UCSD-AML1 (cell line): ENCODE results near the gene MYADML2.

Experiments used
- DNase-seq: peaks from one replicate; lab custom pipeline; 2025; ENCODE audit not compliant: unreplicated experiment; lab: John Stamatoyannopoulos, UW

MYADML2 gene

DNA sequence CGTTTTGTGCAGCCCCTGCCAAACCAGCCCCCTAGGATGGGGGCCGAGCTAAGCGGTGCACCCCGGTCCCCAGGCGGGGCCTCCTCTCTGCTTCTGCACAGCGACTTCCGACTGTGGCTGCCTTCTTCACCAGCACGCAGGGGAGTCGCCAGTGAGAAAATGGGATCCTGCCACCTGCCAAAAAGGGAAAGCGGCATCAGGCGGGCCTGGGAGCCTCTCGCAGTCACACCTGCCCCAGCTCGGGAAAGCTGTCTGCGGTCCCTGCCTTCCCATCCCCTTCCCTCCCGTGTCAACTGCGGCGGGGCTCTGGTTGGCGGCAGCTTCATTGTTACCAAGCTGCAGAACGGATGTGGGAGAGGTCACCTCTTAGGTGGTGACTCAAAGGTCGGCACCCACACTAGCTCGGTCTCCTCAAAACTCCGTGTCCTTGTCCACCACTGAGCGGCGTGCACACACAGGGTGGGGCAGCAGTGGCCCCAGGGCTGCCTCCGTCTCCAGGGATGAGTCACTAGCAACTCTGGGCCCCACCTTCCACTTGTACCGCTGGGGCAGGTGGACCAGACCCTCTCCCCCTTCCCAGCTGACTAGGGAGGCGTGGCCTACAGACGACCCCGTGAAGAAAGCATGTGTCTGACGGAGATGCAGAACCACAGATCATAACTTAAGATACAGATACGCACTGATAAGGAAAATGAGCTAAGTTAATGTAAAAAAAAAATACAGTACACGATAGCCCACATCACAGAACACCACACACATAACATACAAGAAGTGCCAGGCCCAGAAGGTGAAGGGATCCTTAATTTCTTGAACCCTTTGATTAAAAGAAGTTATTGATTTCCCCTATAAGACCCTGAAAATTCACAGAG, 34.4 kb downstream of the MYADML2 start:
- DNase-seq: no peak

DNA sequence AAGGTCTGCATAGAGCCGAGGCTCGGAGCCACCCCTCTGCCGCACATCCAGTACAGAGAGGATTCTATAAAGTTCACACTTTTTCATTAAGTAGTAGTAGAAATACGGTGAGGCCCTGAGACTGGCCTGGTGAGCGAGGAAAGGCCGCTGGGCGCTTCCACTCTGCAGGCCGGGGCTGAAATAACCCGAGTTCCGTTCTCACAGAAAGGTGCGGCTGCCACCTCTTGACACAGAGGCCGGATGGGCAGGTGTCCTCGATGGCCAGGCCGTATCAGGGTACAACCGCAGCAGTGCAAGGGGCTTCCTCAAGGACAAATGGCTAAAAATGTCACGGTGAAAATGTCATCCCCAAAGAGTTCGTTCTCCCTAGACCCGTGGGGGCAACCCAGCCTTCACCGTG, 35.1 kb downstream of the MYADML2 start:
- no peak for DNase-seq

DNA sequence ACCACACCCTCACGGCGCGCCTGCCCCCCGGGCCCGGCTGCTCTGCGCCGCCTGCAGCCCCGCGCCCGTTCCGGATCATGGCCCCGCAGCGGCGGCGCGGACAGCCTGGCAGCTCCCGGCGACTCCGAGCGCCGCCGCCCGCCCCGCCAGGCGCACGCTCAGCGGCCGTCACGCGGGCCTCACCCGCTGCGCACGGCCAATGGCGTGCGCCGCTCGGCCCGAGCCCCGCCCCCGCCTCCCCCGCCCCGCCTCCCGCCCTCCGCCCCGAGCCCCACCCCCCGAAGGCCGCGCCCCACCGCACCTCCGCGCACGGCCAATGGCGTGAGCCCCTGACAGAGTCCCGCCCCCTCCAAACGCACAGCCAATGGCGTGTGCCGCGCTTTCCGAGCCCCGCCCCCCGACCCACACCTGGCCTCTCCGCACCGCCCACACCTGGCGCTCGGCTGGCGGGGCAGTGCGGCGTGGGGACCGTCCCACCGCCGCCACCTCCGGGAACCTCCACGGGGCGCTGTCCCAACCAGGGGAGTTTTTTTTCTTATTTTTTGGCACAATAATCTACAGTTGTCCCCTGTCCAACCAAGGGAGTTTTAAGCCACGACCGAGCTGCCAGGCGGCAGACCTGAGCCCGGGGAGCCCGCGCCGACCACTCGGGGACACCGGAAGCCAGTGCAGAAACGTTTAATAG, 35.6 kb downstream of the MYADML2 start, which contains the start of gene PCYT2:
Gene PCYT2 (minus strand): TSS at position 123 of the 685 bp plus-strand sequence. CDS start 44 bp downstream, at position 79.
- DNase-seq: peak; percentile 85

DNA sequence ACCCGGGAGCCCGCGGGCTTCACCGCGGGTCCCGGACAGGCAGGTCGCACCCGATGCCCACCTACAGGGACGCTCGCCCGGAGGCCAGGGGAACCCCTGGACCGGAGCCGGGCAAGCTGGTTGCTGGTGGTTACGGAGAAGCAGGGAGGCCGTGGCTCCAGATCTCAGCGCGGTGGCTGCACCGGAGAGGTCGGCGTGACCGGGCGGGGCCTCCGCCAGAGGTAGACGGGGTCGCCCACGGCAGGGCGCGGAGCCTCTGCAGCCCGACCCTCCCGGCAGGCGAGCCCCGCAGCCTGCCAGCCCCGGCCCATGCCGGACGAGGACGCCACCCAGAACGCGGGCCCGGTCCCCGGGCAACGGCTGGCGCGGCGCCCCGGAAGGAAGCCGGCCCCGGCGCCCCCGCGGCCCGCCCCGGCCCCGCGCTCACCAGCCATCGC, 36.2 kb downstream of the MYADML2 start:
- DNase-seq: no peak

DNA sequence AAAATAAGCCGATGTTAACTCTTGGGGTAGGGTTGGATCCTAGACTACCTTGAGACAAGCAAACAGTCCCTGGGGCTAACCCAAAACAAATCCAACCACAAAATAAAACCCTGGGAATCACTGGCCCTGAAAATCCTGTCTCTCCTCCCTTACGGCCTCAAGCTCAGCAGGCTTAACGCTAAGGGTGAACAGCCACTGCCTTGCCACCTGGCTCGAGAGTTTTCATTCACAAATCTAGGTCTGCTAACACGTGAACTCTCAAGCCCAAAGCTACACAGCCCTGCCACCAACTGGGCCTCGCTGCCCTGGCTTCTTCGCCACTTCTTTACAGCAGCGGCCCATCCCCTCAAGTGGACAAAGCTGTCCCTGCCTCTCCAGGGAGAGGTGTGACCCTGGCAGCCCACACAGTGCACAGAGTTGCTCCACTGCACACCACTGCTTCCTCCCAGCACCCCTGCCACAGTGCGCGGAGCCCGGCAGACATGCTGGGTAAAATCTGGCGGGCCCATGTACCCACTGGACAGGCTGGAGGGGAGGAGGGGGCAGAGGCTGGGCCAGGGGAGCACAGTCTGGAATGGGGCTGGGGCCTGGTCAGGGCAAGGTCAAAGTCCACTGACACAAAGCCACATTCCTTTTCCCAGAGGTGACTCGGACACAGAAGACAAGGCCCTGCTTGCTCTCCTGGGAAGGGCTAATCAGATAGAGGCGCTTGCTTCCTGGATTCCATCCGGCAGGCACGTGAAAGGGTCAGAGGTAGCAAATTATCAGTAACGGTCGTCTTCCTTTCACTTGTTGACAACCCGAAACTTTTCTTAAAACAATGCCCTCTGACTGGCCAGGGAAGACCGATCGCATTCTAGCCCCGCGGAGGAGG, 36.8 kb downstream of the MYADML2 start:
- no peak for DNase-seq

DNA sequence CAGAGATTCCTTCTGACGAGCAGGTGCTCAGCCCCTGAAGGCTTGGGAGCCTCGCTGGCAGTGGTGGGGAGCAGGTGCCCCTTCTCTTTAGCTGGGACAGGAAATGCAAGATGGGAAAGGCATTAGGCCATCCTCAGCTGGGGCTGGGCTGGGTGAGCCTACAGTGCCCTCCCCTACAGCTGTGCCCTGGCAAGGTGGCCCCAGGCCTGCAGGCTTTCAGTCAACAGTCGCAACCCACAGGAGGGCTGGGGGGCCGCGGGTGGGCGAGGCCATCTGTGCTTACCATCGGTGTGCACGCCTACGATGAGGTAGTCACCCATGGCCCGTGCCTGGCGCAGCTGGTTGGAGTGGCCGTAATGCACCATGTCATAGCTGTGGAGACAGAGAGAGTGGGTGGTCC, 37.8 kb downstream of the MYADML2 start:
- DNase-seq: no peak

DNA sequence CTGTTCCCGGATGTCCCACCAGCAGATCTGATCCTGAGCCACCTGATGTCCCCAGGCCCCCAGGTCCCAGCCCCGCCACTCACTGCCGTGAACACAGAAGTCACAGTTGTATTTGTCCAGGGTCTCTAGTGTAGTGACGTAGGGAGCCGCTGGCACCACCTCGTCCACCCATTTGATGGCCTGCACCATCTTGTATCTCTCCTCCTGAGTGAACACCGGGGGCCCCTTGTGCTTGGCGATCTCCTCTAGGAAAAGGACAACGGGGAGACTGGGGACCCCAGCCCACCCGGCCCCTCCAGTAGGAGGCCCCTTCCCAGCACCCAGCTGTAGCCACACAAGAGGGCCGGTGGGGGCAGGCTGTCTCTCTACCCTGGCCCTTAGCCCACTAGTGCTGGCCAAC, 38.2 kb downstream of the MYADML2 start:
- DNase-seq: no peak

DNA sequence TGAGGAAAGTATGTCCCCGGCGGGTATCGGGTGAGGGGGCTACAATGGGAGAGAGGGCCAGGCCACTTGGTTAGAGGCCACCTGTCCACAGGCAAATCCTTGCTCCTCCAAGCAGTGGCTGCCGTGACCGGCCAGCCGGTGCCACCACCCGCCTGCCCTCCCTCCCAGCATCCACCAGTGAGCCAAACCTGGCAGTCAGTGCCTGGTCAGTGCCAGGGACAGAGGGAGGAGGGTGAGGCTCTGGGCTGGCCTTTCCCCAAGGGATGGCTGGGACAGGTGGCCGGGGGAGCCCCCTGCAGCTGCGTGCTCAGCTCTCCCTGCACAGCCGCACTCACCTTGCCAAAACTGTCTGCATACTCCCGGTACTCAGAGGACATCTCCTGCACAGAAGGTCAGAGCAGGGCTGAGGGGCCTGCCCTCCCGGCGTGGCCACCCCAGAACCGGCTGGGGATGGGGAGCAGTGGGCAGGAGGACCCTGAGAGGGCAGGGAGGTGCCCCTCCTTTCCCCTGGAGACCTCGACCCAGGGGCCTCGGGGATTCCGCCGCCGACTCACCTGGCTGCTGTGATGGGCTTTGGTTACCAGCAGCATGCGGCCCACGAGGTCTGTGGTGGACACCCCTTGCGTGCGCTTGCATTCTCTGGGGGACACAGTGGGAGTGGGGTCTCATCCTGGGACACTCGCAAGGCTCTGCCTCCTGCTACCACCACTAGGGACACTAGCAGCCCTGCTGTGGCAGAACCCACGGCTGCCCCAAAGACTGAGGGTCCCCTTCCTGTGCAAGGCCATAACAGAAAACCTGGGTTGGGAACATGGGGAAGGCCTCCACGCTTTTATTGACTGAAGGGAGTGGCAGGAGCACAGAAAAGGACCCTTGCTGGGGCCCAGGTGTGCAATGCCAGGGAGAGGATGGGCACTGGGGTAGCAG, 39.6 kb downstream of the MYADML2 start:
- DNase-seq: no peak

DNA sequence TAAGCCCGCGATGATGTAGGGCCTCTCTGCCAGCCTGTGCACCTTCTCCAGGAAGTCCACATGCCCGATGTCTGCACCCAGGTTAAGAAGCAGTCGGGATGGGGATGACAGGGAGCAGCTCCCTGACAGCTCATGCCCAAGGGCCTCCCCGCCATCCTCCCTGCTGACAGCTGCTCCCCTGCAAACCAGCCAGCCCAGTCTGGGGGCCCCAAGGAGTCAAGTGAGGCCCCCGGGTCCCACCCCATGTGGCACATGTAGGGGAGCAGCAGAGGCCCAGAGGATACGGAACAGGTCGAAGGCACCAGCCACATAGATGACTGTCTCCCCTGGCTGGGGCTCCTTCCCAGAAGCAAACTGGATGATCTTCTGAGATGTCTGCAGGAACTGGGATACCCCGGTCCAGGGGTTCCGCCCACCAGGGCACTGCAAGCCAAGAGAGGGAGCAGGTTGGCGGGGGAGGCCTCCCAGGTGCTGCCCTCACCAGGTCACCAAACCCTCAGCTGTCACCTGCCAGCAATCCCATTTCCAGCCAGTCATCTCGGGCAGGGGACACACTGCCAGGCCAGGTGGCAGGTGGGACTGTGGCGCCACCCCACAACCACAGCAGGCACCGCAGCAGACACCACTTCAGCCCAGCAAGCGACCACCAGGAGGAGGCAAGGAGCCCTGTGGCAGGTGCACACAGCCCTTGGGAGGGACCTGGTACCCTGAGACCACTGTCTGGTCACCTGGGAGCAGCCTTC, 40.4 kb downstream of the MYADML2 start:
- no peak for DNase-seq

DNA sequence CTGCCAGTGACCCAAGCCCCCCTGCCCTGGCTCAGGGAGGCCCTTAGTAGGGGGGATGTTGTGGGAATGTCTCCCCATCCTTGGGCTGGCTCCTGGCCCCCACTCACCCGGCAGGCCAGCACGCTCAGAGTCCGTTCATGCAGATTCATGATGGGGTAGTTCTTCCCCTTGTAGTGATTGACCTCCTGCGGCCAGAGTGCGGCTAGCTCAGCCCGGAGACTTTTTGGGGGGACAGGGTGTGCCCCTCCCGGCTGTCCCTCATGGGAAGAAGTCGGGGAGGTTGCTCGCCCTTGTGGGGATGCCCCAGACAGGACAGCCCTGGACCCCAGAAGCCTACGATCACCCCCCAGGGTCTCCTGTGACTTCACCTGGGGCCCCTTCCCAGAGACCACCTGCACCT, 41.0 kb downstream of the MYADML2 start:
- DNase-seq: no peak

DNA sequence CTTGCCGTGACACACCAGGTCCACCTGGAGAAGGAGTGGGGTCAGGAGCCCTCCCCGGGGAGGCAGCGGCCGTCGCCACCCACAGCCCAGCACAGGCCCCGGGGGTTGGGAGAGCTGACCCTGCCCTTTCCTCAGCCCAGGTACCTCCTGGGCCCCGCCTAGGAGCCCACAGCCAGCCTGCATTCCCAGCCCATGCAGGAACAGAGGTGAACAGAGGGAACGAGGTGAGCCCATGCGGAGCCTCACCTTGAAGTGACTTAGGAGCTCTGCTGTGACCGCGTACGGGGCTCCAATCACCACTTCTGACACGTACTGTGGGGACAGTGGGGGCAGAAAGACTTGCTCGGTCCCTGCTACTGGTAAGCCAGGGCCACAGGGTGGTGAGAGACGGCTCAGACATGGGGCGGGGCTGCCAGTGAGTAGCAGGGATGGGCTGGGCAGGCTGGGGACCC, 41.6 kb downstream of the MYADML2 start:
- no peak for DNase-seq

DNA sequence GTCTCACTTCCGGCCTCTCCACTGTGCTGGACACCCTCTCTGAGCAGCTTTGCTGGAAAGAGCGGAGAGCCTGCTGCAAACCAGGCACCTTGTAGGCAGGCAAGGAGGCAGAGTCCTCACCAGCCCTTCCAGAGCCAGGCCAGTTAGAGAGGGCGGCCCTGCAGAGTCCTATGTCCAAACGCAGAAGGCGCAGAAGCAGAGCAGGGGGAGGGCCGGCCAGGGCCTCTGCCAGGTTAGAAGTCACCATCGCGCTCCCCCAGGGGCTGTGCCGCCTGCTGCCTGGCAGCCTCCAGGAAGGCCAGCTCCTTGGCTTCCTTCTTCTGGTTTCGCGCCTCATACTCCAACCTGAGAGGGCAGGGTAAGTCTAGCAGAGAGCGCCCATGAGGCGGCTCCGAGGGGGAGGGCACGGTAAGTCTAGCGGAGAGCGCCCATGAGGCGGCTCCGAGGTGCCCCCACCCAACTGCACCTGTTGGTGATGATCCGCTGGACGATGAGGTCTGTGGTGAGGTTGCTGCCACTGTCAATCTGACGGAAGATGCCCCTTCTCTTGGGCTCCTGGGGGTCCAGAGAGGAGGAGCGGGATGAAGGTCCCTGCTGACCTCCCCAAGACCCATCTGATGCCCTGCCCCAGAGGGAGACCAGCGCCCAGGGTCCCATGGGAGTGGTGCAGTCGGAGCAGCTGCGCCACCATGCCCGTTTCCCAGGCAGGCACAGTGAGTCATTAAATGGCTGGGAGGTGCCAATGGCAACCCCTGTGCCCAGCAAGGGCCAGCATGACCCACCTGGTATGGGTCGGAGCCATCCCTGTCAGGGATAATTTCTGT, 42.2 kb downstream of the MYADML2 start:
- no peak for DNase-seq

DNA sequence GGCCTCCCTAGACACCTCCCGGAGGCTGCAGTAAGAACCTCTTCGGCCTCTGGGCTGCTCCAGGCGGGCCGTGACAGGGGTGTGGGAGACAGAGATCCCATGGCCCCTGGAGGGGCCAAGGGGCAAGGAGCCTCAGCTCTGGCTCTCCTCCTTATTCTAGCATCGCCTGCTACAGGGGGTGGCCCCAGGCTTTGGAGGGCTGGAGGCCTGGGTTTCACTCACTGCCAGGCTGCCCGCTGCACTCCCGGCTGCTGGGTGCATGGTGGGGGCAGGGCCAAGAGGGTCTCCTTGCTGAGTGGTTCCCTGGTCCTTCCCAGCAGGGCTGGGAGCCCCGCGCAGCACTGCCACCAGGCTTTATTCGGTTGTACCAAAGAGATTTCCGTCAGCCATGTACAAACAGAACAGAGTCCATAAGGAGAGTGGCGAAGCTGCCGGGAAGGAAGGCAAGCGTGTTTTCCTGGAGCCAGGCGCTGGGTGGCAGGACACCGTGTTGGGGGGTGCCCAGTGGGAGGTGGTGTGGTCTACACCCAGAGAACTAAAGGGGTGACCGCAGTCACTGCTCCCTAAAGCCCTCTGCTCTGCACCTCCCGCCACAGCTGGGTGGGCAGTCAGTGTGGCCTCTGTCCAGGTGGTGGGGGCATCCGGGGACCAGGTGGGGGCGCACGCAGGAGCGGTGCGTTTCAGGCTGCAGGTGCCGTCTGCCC, 43.0 kb downstream of the MYADML2 start:
- DNase-seq: no peak

DNA sequence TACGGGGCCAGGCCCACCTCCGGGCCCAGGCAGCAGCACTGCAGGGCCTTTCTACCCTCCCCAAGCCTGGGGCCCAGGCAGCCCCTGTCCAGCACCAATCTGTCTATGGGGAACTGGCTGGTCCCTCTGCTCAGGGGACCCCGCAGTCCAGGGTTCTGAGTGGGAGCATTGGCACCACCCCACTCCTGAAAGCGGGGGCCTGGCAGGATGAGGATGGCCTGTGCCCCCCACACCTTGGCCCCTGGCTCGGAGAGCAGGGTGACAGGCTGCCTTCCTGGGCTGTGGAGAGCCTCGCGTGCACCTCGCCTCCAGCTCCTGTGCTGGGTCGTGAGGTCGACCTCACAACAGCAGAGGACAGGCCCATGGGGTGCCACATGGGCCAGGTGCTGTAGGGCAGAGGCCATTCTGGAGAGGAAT, 43.6 kb downstream of the MYADML2 start:
- DNase-seq: no peak

DNA sequence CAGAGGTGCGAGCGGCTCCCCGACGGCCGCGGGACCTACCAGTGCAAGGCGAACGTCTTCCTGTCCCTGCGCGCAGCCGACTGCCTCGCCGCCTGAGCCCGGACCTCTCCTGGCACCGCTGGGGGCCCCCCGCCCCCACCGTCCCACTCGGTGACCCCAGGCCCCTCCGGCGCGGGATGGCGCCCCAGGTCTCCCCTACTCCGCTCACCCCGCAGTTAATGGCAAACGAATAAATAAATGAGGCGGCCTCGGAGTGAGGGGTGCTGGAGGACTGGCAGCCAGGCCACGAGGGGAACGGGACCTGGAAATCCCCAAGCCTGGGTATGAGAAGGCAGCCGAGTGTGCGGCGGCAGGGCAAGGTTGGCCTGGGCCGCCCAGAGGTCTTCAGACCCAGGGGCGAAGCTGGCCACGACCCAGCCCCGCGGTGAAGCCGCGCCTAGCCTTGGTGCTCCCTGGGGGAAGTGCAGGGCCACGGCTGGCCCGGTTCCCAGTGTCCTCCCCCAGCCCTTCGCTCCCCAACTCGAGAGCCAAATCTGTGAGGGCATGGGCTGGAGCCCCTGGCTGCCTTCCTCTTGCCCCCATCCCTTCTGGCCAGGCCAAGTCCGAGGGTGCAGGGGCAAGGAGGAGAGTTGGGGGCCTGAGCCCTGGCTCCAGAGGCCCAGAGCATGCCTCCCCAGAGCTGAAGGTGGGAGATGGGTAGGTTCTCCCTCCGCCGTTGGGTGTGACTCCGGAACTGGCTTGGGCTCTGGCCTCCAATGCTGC, 44.2 kb downstream of the MYADML2 start:
- DNase-seq: no peak

DNA sequence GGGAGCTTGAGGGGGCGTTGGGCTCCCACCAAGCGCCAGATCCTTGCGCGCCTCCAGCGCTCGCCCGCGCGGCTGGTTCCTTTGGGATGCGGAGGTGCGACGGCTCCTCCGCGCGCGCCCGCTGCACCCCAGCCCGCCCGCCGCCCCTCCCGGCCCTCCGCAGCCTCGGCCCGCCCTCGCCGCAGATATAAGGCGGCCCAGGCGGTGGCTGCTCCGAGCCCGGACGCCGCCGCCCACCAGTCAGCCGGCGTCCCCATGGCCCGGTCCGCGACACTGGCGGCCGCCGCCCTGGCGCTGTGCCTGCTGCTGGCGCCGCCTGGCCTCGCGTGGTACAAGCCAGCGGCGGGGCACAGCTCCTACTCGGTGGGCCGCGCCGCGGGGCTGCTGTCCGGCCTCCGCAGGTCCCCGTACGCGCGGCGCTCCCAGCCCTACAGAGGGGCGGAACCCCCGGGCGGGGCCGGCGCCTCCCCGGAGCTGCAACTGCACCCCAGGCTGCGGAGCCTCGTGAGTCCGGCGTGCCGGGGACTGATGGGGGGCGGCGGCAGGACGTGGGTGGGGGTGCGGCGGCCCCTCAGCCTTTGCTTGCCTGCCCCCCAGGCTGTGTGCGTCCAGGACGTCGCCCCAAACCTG, 44.9 kb downstream of the MYADML2 start, which contains the start of gene NPB:
Gene NPB (plus strand): TSS at position 216 of the 630 bp plus-strand sequence. CDS start 40 bp downstream, at position 256.
- DNase-seq: no peak
